GM12878 (cell line): ENCODE measurements around the gene CRYAB.

Source experiments
- HCFC1 ChIP-seq: fragments of 150-350 bp; IDR thresholded peaks from 2 replicates; pipeline ENCODE4 v1.6.1; 2014; ENCODE audit warnings: low read length
- MTA3 ChIP-seq: IDR thresholded peaks from 2 replicates; pipeline ENCODE4 v1.6.1; 2012; ENCODE audit warnings: low read length, inconsistent platforms, borderline replicate concordance
- POLR2A ChIP-seq: IDR thresholded peaks from 2 replicates; pipeline ENCODE4 v1.6.1; 2011; ENCODE audit warnings: low read depth, mild to moderate bottlenecking, low read length
- POLR2AphosphoS5 ChIP-seq: IDR thresholded peaks from 2 replicates; pipeline ENCODE4 v1.6.1; 2011; ENCODE audit warnings: mild to moderate bottlenecking, low read length, inconsistent platforms
- POU2F2 ChIP-seq: IDR thresholded peaks from 3 replicates; pipeline ENCODE4 v1.6.1; 2011; ENCODE audit warnings: low read depth, mild to moderate bottlenecking, low read length, borderline replicate concordance
- RB1 ChIP-seq: fragments of 450-650 bp; formaldehyde crosslinking; IDR thresholded peaks from 2 replicates; pipeline ENCODE4 v1.6.1; 2017; ENCODE audit warnings: mild to moderate bottlenecking, borderline replicate concordance
- TAF1 ChIP-seq: IDR thresholded peaks from 2 replicates; pipeline ENCODE4 v1.6.1; 2011; ENCODE audit warnings: mild to moderate bottlenecking, low read depth, low read length, borderline replicate concordance
- TBL1XR1 ChIP-seq: IDR thresholded peaks from 2 replicates; pipeline ENCODE4 v1.6.1; 2012; ENCODE audit warnings: low read depth, low read length, improper control_type of control experiment
- ZZZ3 ChIP-seq: IDR thresholded peaks from 2 replicates; pipeline ENCODE4 v1.6.1; 2011; ENCODE audit warnings: low read depth; ENCODE audit not compliant: control insufficient read depth, insufficient read length
- TF ChIP-seq, protein P1 (sequence below), 3 experiments: IDR thresholded peaks in 2 of 3; conservative IDR thresholded peaks in 1 of 3; 2 replicates each; pipeline ENCODE4 v1.5.1; 2011; ENCODE audit warnings: low read depth in 3 of 3, low read length in 3 of 3, mild to moderate bottlenecking in 3 of 3, control low read depth in 2 of 3, moderate library complexity in 2 of 3, inconsistent platforms in 1 of 3, mixed read lengths in 1 of 3; ENCODE audit not compliant: control insufficient read depth in 2 of 3, insufficient read depth in 1 of 3; ENCODE audit errors: extremely low read depth in 1 of 3
- TF ChIP-seq, protein P2 (sequence below): IDR thresholded peaks from 2 replicates; pipeline ENCODE4 v1.6.1; 2012; ENCODE audit warnings: low read length, inconsistent platforms

DNA sequence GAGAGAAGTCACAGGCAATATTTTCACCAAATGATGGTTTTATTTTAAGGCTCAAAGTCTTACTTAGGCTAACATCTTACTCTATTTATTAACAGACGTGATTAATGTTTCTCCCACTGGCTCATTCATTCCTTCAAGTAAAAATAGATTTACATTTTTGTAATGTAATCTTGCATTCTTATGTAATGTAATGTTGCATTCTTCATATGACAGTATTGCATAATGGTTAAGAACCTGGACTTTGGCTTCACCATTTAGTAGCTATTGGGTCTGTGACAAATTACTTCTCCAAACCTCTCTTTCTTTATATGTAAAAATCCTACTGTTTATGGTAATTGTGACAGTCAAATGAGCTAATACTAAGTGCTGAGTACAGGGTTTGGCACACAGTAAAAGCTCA, 22.3 kb upstream of the CRYAB start:
- TF ChIP-seq HCFC1 (no peak), POLR2AphosphoS5 (no peak), POLR2A (no peak), TAF1 (no peak), RB1 (no peak), ZZZ3 (no peak), POU2F2 (no peak), TBL1XR1 (no peak), MTA3 (no peak)
- TF ChIP-seq, protein P1, sequence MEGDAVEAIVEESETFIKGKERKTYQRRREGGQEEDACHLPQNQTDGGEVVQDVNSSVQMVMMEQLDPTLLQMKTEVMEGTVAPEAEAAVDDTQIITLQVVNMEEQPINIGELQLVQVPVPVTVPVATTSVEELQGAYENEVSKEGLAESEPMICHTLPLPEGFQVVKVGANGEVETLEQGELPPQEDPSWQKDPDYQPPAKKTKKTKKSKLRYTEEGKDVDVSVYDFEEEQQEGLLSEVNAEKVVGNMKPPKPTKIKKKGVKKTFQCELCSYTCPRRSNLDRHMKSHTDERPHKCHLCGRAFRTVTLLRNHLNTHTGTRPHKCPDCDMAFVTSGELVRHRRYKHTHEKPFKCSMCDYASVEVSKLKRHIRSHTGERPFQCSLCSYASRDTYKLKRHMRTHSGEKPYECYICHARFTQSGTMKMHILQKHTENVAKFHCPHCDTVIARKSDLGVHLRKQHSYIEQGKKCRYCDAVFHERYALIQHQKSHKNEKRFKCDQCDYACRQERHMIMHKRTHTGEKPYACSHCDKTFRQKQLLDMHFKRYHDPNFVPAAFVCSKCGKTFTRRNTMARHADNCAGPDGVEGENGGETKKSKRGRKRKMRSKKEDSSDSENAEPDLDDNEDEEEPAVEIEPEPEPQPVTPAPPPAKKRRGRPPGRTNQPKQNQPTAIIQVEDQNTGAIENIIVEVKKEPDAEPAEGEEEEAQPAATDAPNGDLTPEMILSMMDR (IDR thresholded peaks at IDR 0.05 in 2 of 3, conservative IDR thresholded peaks at IDR 0.05 in 1 of 3; ENCODE audit: control insufficient read depth in 2 of 3, extremely low read depth in 1 of 3, insufficient read depth in 1 of 3, low read depth in 3 of 3, low read length in 3 of 3), result no peak
- TF ChIP-seq, protein P2, sequence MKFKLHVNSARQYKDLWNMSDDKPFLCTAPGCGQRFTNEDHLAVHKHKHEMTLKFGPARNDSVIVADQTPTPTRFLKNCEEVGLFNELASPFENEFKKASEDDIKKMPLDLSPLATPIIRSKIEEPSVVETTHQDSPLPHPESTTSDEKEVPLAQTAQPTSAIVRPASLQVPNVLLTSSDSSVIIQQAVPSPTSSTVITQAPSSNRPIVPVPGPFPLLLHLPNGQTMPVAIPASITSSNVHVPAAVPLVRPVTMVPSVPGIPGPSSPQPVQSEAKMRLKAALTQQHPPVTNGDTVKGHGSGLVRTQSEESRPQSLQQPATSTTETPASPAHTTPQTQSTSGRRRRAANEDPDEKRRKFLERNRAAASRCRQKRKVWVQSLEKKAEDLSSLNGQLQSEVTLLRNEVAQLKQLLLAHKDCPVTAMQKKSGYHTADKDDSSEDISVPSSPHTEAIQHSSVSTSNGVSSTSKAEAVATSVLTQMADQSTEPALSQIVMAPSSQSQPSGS, result no peak
